Ovary (tissue), 9 donors: ENCODE data around the gene NOX3. TPM values are rescaled to one million over a fixed set of nuclear protein-coding genes. Genes with fewer than 3 reads are reported as not detected.
A peak's percentile ranks its signal among the peaks of the same experiment; 100 is the strongest.

Experiments
- DNase-seq, 5 donors: peaks; one replicate each; pipeline ENCODE4 v3.0.0-alpha.2; 2019 to 2020
- H3K27ac ChIP-seq, 2 donors: fragments of 200-600 bp; one replicate each; pipeline versions ENCODE4 v1.5.1 to v1.8.0; 2019 to 2022
- H3K27me3 ChIP-seq: fragments of 200-600 bp; one replicate; pipeline ENCODE4 v1.8.0; 2022
- H3K36me3 ChIP-seq: fragments of 200-600 bp; sonication (generic); one replicate; pipeline ENCODE4 v1.5.1; 2019
- H3K4me1 ChIP-seq: one replicate; pipeline ENCODE4 v1.8.1; 2013; ENCODE audit warnings: mild to moderate bottlenecking, moderate library complexity; ENCODE audit not compliant: insufficient read depth
- H3K4me3 ChIP-seq: fragments of 200-600 bp; sonication (generic); one replicate; pipeline ENCODE4 v1.5.1; 2017
- H3K9me3 ChIP-seq, 2 donors: fragments of 200-600 bp in 1 of 2; sonication (generic) in 1 of 2; one replicate each; pipeline versions ENCODE4 v1.5.1 to v1.8.1; 2013 to 2019; ENCODE audit warnings: mild to moderate bottlenecking in 1 of 2, moderate library complexity in 1 of 2
- EP300 ChIP-seq: sonication (generic); formaldehyde crosslinking; IDR thresholded peaks from one replicate; pipeline ENCODE4 v1.6.1; 2017; ENCODE audit warnings: antibody characterized with exemption
- POLR2A ChIP-seq: fragments of 450-650 bp; IDR thresholded peaks from one replicate; pipeline ENCODE4 v1.6.1; 2017; ENCODE audit warnings: antibody characterized with exemption, mild to moderate bottlenecking, moderate library complexity
- whole genome bisulfite sequencing, 3 donors: extraction: QIAGEN DNeasy Blood & Tissue Kit in 1 of 3; methylation state at CpG; one replicate each; pipeline versions ENCODE4 v1.1.5 to v1.1.7; 2013 to 2017; 5-methylcytosine and 5-hydroxymethylcytosine counted together
- intact Hi-C, 4 donors: fragments of 100-400 bp; cut with DNase I; formaldehyde crosslinking; loops; one replicate each; pipeline versions ENCODE4 v1.11.0 to v1.15.1; 2022 to 2023
- polyA plus RNA-seq, 2 donors: library from polyadenylated mRNA; stranded (reverse); fragments of 200-250 nt in 1 of 2; fragments of 350-450 nt in 1 of 2; fragmentation: Illumina TruSeq in 1 of 2; extraction: RNeasy Lipid Tissue Mini Kit (QIAGEN cat#74804) in 1 of 2; gene quantifications; one replicate each; pipeline ENCODE4 v1.2.3, GENCODE V29; 2013 to 2014
- total RNA-seq, 7 donors: library from RNA; depleted of rRNA in 2 of 7; stranded (reverse); fragments of >200 nt in 2 of 7; fragmentation: NEBNext Ultra II Directional in 3 of 7; extraction: Animal tissue kit (Norgen Biotek cat#: 25700) in 3 of 7; gene quantifications; one replicate each; pipeline versions ENCODE4 v1.1.0 to v1.2.4, GENCODE V29; 2016 to 2023
- TF ChIP-seq, protein P1 (sequence below), 3 donors: fragments of 450-650 bp in 2 of 3; fragments of 200-600 bp in 1 of 3; IDR thresholded peaks; one replicate each; pipeline versions ENCODE4 v1.5.1 to v1.8.0; 2016 to 2022; ENCODE audit warnings: antibody characterized with exemption in 3 of 3, mild to moderate bottlenecking in 1 of 3
- donor health status: DM: no; HTN: no; CAD: no; lungs with moderate emphysema.
- donor health status: DM: no; HTN: no; CAD: no.
- donor health status: Bipolar disorder and iron deficiency.
- donor health status: DM: yes; HTN: yes; CAD: no.
- donor health status: DM: no; HTN: no; CAD: no.
- donor health status: DM: yes; HTN: yes; CAD: no.

Gene NOX3
- total and polyA plus RNA-seq, 9 donors: not detected

- no peak overlapping the region for H3K4me3 ChIP-seq
- WGBS, 3 donors: 84 to 92% (median 92%) methylated on average over 4 of the region's 4 CpGs
- H3K27ac ChIP-seq: no peak overlapping the region
- no peaks in the 10 kb centered on the region for H3K36me3 ChIP-seq
- TF ChIP-seq POLR2A (no peak), EP300 (no peak)
- TF ChIP-seq, protein P1, sequence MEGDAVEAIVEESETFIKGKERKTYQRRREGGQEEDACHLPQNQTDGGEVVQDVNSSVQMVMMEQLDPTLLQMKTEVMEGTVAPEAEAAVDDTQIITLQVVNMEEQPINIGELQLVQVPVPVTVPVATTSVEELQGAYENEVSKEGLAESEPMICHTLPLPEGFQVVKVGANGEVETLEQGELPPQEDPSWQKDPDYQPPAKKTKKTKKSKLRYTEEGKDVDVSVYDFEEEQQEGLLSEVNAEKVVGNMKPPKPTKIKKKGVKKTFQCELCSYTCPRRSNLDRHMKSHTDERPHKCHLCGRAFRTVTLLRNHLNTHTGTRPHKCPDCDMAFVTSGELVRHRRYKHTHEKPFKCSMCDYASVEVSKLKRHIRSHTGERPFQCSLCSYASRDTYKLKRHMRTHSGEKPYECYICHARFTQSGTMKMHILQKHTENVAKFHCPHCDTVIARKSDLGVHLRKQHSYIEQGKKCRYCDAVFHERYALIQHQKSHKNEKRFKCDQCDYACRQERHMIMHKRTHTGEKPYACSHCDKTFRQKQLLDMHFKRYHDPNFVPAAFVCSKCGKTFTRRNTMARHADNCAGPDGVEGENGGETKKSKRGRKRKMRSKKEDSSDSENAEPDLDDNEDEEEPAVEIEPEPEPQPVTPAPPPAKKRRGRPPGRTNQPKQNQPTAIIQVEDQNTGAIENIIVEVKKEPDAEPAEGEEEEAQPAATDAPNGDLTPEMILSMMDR (IDR thresholded peaks at IDR 0.05): no peak
- H3K9me3 ChIP-seq: no peaks in the 10 kb centered on the region
- intact Hi-C loops: no loop called here
- peaks cover 4% of the 10 kb centered on the region for H3K4me1 ChIP-seq
- no peaks in the 10 kb centered on the region for H3K27me3 ChIP-seq
- no peak for DNase-seq
Measured at GRCh38 chr6:155419161-155419560, 36.5 kb downstream of the NOX3 start.

- Histone ChIP-seq H3K4me1 (peaks cover 4% of the 10 kb centered on the region), H3K27me3 (no peaks in the 10 kb centered on the region), H3K36me3 (no peaks in the 10 kb centered on the region), H3K9me3 (no peaks in the 10 kb centered on the region), H3K4me3 (no peak overlapping the region), H3K27ac (no peak overlapping the region)
- DNase-seq: peak in 3 of 5 donors; percentile 21 to 22 (median 22)
- TF ChIP-seq, protein P1 (IDR thresholded peaks at IDR 0.05): no peak
- no peak for TF ChIP-seq POLR2A
- no peak for TF ChIP-seq EP300
- WGBS, 3 donors: 14 to 43% (median 25%) methylated on average over 9 of the region's 9 CpGs
- intact Hi-C loops: no loop called here
Measured at GRCh38 chr6:155418017-155418761, 37.5 kb downstream of the NOX3 start.

- H3K4me3 ChIP-seq: no peak overlapping the region
Measured at GRCh38 chr6:155417454-155417853, 38.2 kb downstream of the NOX3 start.

GRCh38 chr6:155415953-155416352 is 39.7 kb downstream of the NOX3 start:
- H3K27me3 ChIP-seq: no peaks in the 10 kb centered on the region
- TF ChIP-seq, protein P1 (IDR thresholded peaks at IDR 0.05): no peak
- TF ChIP-seq POLR2A: no peak
- TF ChIP-seq EP300: no peak
- no peak overlapping the region for H3K27ac ChIP-seq
- H3K9me3 ChIP-seq: no peaks in the 10 kb centered on the region
- peaks cover 4% of the 10 kb centered on the region for H3K4me1 ChIP-seq
- H3K36me3 ChIP-seq: no peaks in the 10 kb centered on the region
- 89 to 96% (median 95%) methylated on average over 4 of the region's 4 CpGs for WGBS, 3 donors
- intact Hi-C loops: no loop called here
- H3K4me3 ChIP-seq: no peak overlapping the region
- no peak for DNase-seq

More at GRCh38 chr6:155417454-155417853, 38.2 kb downstream of the NOX3 start:
- no peak for DNase-seq
- Histone ChIP-seq H3K4me1 (peaks cover 4% of the 10 kb centered on the region), H3K27me3 (no peaks in the 10 kb centered on the region), H3K27ac (no peak overlapping the region), H3K36me3 (no peaks in the 10 kb centered on the region), H3K9me3 (no peaks in the 10 kb centered on the region)
- intact Hi-C loops: no loop called here
- TF ChIP-seq POLR2A (no peak), EP300 (no peak)
- TF ChIP-seq, protein P1 (IDR thresholded peaks at IDR 0.05): no peak
- WGBS, 3 donors: 56 to 59% (median 58%) methylated on average over 3 of the region's 3 CpGs
